Measurements from ENCODE around the gene ARHGAP24. TPM values are rescaled to one million over a fixed set of nuclear protein-coding genes. Genes with fewer than 3 reads are reported as not detected.

The ARHGAP24 gene
- total and polyA plus RNA-seq, 2 donors (not counting 1 experiment from before 2014, with no cell fraction given): 48.4 to 141 TPM

- Histone ChIP-seq H3K9me3 (ENCODE audit: control extremely low read depth in 1 of 3, control insufficient read depth in 2 of 3, insufficient read depth in 1 of 3, low read length in 2 of 3) (no peaks in the 10 kb centered on the region), H3K27me3 (replicated peaks in 1 of 4; ENCODE audit: control extremely low read depth in 1 of 4, control insufficient read depth in 3 of 4, insufficient read depth in 4 of 4, low read length in 3 of 4) (no peaks in the 10 kb centered on the region), H3K9ac (ENCODE audit: low read length) (peak overlapping the region; percentile 26), H2AFZ (ENCODE audit: insufficient read depth, low read depth, low read length, poor library complexity, severe bottlenecking) (no peak overlapping the region), H3K36me3 (replicated peaks in 1 of 2; ENCODE audit: control extremely low read depth in 1 of 2, control insufficient read depth in 1 of 2, extremely low read depth in 1 of 2, insufficient read depth in 2 of 2, low read length in 1 of 2) (peaks cover 0 to 27% of the 10 kb centered on the region in 2 experiments), H3K4me3 (ENCODE audit: control extremely low read depth in 1 of 5, extremely low read depth in 1 of 5, insufficient read depth in 1 of 5, low read depth in 2 of 5, low read length in 4 of 5) (peak overlapping the region in 1 of 5 experiments; percentile 22), H3K79me2 (ENCODE audit: control insufficient read depth, insufficient read depth, low read length) (peaks cover 54% of the 10 kb centered on the region), H4K20me1 (ENCODE audit: control insufficient read depth, insufficient read depth, low read length, poor library complexity, severe bottlenecking) (no peaks in the 10 kb centered on the region), H3K4me2 (replicated peaks; ENCODE audit: low read depth, low read length, poor library complexity, severe bottlenecking) (peak overlapping the region; percentile 42), H3K4me1 (ENCODE audit: control insufficient read depth in 2 of 2, insufficient read depth in 2 of 2, low read length in 2 of 2) (peaks cover 71 to 72% of the 10 kb centered on the region in 2 donors), H3K27ac (ENCODE audit: low read length in 2 of 2) (peak overlapping the region; percentile 42 to 65)
- CTCF ChIA-PET: interaction anchor here (0.7 to 1.5 kb wide), 2 partner anchors 74 to 130 kb away, joined by 3 to 8 read pairs; no protein-coding TSS in a partner anchor
- 0% methylated on average over 2 of the region's 3 CpGs for WGBS (ENCODE audit: insufficient coverage)
- Mint-ChIP-seq H3K9me3 (ENCODE audit: insufficient read depth) (no peaks in the 10 kb centered on the region), H3K27me3 (no peaks in the 10 kb centered on the region), H3K4me3 (peak overlapping the region; percentile 47), H3K4me1 (peaks cover 73% of the 10 kb centered on the region), H3K27ac (peak overlapping the region; percentile 66)
- TF ChIP-seq CTCF (IDR thresholded peaks at IDR 0.05) (no peak), EZH2 (IDR thresholded peaks at IDR 0.05; ENCODE audit: borderline replicate concordance, insufficient read depth, low read depth, low read length, poor library complexity, severe bottlenecking) (no peak)
- ATAC-seq (ENCODE audit: low read depth) (no peak), DNase-seq (no peak)
- intact Hi-C loops (cut with micrococcal nuclease): loop anchor here (5.0 kb wide), 1 partner anchor 54 kb away; no protein-coding TSS in a partner anchor
- POLR2A ChIA-PET: no interaction called here
Measured at GRCh38 chr4:85672959-85673358, 198.0 kb downstream of the ARHGAP24 start.

- ATAC-seq (ENCODE audit: low read depth): no peak
- WGBS (ENCODE audit: insufficient coverage): no CpG with 5 or more reads among the region's 2 CpGs
- no peaks in the 10 kb centered on the region for H3K9me3 Mint-ChIP-seq (ENCODE audit: insufficient read depth)
- no peak for TF ChIP-seq CTCF (IDR thresholded peaks at IDR 0.05)
- TF ChIP-seq EZH2 (IDR thresholded peaks at IDR 0.05; ENCODE audit: borderline replicate concordance, insufficient read depth, low read depth, low read length, poor library complexity, severe bottlenecking): no peak
- peak overlapping the region; percentile 42 for H3K4me2 ChIP-seq (replicated peaks; ENCODE audit: low read depth, low read length, poor library complexity, severe bottlenecking)
- no peak overlapping the region for H2AFZ ChIP-seq (ENCODE audit: insufficient read depth, low read depth, low read length, poor library complexity, severe bottlenecking)
- H3K9me3 ChIP-seq (ENCODE audit: control extremely low read depth in 1 of 3, control insufficient read depth in 2 of 3, insufficient read depth in 1 of 3, low read length in 2 of 3): no peaks in the 10 kb centered on the region
- peak overlapping the region; percentile 10 for H3K9ac ChIP-seq (ENCODE audit: low read length)
- ChIA-PET POLR2A (no interaction called here), CTCF (interaction anchor here (0.7 to 1.5 kb wide), 3 partner anchors 74 to 131 kb away, joined by 3 to 8 read pairs (median 3); no protein-coding TSS in a partner anchor)
- intact Hi-C loops (cut with micrococcal nuclease): loop anchor here (5.0 kb wide), 1 partner anchor 54 kb away; no protein-coding TSS in a partner anchor
- H3K4me3 Mint-ChIP-seq: peak overlapping the region; percentile 69
- H3K4me1 Mint-ChIP-seq: peaks cover 71% of the 10 kb centered on the region
- peak overlapping the region; percentile 83 for H3K27ac Mint-ChIP-seq
- H3K79me2 ChIP-seq (ENCODE audit: control insufficient read depth, insufficient read depth, low read length): peaks cover 49% of the 10 kb centered on the region
- H3K27me3 ChIP-seq (replicated peaks in 1 of 4; ENCODE audit: control extremely low read depth in 1 of 4, control insufficient read depth in 3 of 4, insufficient read depth in 4 of 4, low read length in 3 of 4): no peaks in the 10 kb centered on the region
- no peak for DNase-seq
- H3K27me3 Mint-ChIP-seq: no peaks in the 10 kb centered on the region
- H3K36me3 ChIP-seq (replicated peaks in 1 of 2; ENCODE audit: control extremely low read depth in 1 of 2, control insufficient read depth in 1 of 2, extremely low read depth in 1 of 2, insufficient read depth in 2 of 2, low read length in 1 of 2): peaks cover 0 to 27% of the 10 kb centered on the region in 2 experiments
- peak overlapping the region; percentile 42 to 65 for H3K27ac ChIP-seq (ENCODE audit: low read length in 2 of 2)
- H4K20me1 ChIP-seq (ENCODE audit: control insufficient read depth, insufficient read depth, low read length, poor library complexity, severe bottlenecking): no peaks in the 10 kb centered on the region
- no peak overlapping the region for H3K4me3 ChIP-seq (ENCODE audit: control extremely low read depth in 1 of 5, extremely low read depth in 1 of 5, insufficient read depth in 1 of 5, low read depth in 2 of 5, low read length in 4 of 5)
- peaks cover 69 to 71% of the 10 kb centered on the region in 2 donors for H3K4me1 ChIP-seq (ENCODE audit: control insufficient read depth in 2 of 2, insufficient read depth in 2 of 2, low read length in 2 of 2)
Measured at GRCh38 chr4:85673540-85673939, 198.6 kb downstream of the ARHGAP24 start.
